GM18508 (cell line): ENCODE measurements around the gene HIBADH.

Experiments used
- ATAC-seq: cut with Tn5 transposase; IDR thresholded peaks from one replicate; pipeline ENCODE4 v1.9.1; 2021; ENCODE audit warnings: moderate number of reproducible peaks; ENCODE audit not compliant: insufficient read depth, unreplicated experiment

HIBADH gene

DNA sequence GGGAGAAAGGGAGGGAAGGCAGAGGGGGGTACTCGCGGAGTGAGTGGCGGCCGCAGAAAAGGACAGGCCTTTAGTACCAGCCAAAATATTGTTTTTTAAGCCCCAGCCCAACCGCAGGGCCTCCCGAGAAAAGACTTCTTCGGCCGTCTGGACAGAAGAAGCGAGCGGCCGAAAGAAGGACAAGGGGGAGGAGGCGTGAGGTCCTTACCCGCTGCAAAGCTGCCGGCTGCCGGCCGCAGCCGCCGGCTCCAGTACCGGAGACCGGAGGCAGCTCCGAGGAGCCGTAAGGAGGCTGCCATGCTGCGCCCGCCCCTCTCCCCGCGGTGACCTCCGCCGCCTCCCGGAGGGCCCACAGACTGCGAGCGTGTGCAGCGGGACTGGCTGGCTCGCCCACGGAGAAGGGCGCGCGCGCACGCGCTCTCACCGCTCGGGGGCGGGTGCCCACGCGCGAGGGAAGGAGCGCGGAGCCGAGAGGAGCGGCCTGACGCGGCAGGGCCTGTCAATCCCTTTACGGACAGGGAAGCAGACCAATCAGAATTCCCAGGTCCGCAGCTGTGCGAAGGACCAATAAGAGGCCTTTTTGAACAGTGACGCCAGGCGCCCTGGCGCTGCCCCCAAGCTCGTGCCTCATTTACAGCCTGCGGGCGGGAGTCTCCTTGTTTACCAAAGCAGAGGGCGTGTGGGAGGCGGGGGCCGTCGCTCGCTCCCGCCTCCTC is at the start of gene HIBADH:
Gene HIBADH, minus strand, starts transcription at position 394 of the 716 bp plus-strand sequence. Its CDS starts 95 bp downstream, at position 299.
- ATAC-seq: peak; percentile 98

DNA sequence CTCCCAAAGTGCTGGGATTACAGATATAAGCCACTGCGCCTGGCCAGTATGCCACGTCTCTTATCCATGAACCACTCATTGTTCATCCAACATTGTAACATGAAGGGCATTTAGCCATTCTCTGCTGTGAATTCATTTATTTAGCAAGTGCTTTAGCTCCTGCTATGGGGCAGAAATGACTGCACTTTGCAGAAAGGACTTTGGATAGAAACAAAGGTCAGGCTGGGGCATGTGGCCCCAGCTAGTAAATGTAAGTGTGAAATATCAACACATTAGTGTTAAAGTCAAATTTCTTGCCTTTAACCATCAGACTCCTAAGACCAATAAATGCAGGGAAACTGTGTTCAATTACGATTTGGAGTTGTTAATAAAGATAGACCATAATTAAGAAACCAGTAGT is 49.5 kb upstream of the HIBADH start:
- ATAC-seq: no peak

DNA sequence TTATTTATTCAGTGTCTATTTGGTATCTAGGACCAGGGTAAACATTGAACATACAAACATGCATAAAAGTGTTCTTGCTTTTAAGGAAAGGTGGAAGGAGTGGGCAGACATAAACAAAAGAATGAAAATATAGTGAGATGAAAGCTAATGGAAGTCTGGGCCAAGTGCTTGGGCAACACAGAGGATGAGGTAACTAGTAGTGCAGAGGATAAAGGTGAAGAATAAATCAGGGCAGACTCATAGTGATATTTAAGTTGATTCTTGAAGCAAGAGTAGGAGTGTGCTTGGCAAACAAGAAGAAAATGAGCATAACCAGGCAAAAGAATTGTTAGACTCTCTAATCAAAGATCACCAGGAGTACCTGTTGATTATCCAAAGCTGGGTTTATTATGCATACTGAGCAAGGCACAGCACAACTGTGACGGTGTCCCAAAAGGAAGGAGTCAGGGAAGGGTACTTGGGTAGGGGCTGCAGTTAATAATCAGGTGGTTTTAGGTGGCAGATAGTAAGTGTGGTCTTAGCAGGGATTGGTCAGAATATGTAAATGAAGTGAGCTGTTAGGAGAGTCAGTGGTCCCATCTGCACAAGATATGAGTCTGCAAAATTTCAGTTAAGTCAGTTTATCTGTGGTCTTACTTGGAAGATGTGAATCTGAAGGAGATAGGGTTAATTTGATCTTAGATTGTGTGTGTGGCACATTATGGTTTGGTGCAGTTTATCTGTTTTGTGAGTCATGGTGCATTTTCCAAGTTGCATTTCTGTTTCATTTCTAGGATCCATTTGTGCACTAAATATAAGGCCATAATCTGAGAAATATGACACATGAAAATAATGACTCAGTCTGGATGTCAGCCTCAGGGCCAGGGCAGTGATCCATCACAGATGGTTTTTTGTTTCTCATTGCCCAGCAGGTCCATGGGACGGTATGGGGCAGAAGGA is 46.7 kb upstream of the HIBADH start:
- no peak for ATAC-seq

DNA sequence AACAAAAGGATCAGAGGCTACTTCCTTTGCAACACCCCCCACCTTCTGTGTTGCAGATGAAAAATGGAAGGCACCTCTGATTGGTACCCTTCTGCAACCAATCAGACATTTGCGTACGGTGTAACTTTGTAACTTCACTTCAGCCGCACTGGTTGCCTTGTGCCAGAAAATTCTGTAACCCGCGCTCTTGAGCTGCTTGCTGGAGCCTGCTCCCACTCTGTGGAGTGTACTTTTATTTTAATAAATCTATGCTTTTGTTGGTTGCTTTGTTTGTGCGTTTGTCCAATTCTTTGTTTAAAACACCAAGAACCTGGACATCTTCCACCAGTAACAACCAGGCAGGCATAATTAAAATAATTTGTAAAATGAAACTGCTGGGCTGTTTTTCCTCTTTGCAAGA is 45.8 kb upstream of the HIBADH start:
- no peak for ATAC-seq

DNA sequence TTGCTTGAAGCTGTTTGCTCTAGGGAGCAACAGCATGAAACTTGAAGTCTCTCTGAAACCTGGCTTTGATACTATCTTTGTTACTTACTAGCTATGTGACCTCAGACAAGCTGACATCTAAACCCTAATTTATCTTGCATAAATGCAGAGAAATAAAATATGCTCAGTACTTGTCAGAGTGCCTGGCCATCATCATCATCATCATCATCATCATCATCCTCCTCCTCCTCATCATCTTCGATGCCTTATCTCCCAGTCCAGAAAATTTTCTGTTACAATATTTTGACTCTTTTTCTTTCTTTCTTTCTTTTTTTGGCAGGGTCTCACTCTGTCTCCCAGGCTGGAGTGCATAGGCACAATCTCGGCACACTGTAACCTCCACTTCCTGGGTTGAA is 42.5 kb upstream of the HIBADH start:
- ATAC-seq: no peak

GRCh38 chr7:27704422-27705199 is 41.9 kb upstream of the HIBADH start:
- no peak for ATAC-seq

GRCh38 chr7:27703181-27703580 is 40.5 kb upstream of the HIBADH start:
- ATAC-seq: no peak

- ATAC-seq: no peak
Observed at GRCh38 chr7:27700501-27700900, 37.8 kb upstream of the HIBADH start.

DNA sequence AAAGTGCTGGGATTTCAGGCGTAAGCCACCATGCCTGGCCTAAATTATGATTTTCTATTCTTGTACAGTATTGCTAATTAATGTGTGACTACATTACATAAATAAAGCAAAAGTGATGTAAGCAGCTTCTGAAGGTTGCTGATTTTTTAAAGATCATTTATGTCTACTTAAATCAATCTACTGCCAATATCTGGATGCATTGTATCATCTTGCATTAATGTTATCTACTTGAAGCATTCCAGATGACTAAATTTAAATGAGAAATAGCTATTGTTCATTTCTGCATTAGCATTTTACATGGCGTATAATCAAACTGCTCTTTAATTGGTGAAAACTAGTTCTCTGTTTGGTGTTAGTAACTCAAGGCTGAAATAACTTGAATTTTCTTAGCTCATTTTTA is 37.1 kb upstream of the HIBADH start:
- no peak for ATAC-seq

DNA sequence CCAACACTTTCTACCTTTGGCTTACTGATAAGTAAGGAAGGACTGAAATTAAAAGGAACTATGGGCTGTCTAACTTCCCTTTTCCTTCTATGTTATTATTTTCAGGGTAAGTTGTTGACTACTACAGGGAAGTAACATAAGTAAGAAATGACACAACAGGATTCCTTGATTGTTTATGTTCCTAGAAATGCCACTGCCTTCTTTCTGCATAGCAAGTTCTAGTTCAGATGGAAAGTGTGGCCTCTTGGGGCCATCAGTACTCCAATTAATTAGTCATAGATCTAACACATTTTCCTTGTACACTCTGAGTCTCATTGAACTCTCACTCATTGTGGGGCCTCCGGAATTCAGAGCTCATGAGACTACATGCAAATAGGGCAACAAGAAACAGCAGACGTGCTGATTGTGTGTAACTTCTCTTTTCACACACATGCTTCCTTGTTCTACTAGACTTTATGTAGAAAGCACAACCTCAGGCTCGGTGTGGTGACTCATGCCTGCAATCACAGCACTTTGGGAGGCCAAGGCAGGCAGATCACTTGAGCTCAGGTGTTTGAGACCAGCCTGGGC is 35.3 kb upstream of the HIBADH start:
- ATAC-seq: no peak

DNA sequence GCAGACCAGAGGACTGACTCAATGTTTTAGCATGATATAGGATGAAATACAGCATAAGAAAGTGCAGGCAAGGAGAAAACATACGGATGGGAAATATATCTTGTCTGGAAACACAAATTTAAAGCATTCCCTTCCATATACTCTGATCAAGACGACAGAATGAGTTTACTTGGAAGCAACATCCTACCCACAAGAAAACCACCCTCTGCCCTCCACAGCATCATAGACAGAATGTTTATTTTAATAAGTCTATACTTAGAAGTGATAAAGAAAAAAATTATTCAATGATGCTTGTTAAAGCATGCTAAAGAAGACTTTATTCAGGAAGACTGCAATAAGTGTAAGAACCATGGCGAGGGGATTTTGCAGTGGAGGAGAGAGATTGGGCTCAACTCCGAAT is 32.4 kb upstream of the HIBADH start:
- ATAC-seq: no peak

DNA sequence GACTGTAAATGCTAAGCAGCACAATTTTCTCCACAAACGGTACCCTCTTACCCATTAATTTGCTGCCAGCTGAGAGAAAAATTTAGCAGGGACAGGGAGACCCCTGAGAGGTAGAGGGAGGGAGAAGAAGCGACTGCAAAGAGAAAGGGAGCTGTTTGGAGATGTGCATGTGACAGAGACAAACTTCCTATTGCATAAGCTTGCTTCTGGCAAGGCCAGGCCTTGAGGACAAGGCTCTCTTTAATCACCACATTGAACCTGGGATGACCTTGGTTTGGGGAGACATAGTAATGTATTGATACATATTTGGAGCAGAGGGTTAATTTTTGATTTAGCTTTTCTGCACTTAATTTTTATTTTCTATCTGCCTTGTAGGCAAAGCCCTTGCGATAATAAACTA is 31.1 kb upstream of the HIBADH start:
- no peak for ATAC-seq

- no peak for ATAC-seq
Observed at GRCh38 chr7:27690649-27691048, 28.0 kb upstream of the HIBADH start.

- ATAC-seq: no peak
Observed at GRCh38 chr7:27689591-27690164, 27.0 kb upstream of the HIBADH start.

- ATAC-seq: no peak
Observed at GRCh38 chr7:27689150-27689549, 26.5 kb upstream of the HIBADH start.

GRCh38 chr7:27688646-27689045 is 26.0 kb upstream of the HIBADH start:
- no peak for ATAC-seq

DNA sequence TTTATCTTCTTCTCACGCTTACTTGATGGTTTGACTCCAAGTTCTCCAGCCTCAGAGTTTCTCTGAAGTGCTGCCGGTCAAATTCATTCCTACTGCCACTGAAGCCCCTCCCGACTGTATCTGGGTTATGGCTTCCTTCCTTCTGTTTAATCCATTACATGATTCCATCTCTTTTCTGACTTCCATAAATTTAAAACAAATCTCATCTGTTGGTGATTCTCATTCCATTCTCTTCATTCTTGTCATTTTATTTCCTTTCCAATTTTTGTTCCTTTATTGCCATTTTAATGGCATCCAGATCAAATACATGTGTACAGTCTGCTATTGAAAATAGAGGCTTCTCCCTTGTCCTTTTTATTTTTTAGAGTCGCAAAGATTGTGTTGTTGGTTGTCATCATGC is 25.4 kb upstream of the HIBADH start:
- ATAC-seq: no peak

- ATAC-seq: no peak
Observed at GRCh38 chr7:27686315-27686714, 23.6 kb upstream of the HIBADH start.

GRCh38 chr7:27685893-27686292 is 23.2 kb upstream of the HIBADH start:
- no peak for ATAC-seq

- ATAC-seq: no peak
Observed at GRCh38 chr7:27685209-27685608, 22.5 kb upstream of the HIBADH start.
